OCI-LY7 (cell line): Measurements from ENCODE around the gene CTSZ.

Source experiments
- EZH2phosphoT487 ChIP-seq: fragments of 200-600 bp; sonication (generic); IDR thresholded peaks from 2 replicates; pipeline ENCODE4 v1.6.1; 2018; ENCODE audit warnings: low read depth, borderline replicate concordance, mild to moderate bottlenecking, mixed run types, antibody characterized with exemption, low read length, moderate library complexity, mixed read lengths
- TF ChIP-seq, protein P1 (sequence below): fragments of 200-600 bp; sonication (generic); conservative IDR thresholded peaks from 2 replicates; pipeline ENCODE4 v1.5.1; 2014; ENCODE audit warnings: mild to moderate bottlenecking, antibody characterized with exemption, low read length, moderate library complexity, mixed read lengths

DNA sequence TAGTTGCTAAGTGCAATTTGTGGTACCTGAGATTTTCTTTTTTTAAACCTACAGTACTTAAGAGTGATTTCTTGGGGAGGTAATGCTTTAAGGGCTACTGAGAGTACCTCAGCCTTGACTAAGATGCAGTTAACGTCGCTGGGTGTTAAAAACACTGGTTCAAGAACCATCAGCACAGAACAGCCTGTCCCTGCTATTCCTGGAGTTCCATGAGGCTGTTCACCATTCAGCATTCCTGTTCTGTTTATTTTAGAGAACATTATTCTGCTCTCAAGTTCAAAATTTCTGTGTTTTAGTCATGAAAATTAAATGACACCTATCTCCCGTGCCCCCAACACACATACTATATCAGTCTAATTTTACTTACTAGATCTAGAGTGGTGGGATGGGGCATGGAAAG, 37.2 kb upstream of the CTSZ start:
- TF ChIP-seq, protein P1, sequence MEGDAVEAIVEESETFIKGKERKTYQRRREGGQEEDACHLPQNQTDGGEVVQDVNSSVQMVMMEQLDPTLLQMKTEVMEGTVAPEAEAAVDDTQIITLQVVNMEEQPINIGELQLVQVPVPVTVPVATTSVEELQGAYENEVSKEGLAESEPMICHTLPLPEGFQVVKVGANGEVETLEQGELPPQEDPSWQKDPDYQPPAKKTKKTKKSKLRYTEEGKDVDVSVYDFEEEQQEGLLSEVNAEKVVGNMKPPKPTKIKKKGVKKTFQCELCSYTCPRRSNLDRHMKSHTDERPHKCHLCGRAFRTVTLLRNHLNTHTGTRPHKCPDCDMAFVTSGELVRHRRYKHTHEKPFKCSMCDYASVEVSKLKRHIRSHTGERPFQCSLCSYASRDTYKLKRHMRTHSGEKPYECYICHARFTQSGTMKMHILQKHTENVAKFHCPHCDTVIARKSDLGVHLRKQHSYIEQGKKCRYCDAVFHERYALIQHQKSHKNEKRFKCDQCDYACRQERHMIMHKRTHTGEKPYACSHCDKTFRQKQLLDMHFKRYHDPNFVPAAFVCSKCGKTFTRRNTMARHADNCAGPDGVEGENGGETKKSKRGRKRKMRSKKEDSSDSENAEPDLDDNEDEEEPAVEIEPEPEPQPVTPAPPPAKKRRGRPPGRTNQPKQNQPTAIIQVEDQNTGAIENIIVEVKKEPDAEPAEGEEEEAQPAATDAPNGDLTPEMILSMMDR = no peak
- TF ChIP-seq EZH2phosphoT487 = no peak
